ENCODE measurements around the gene TMEM135.
"Not testable (repeated sequence)": the region's sequence is repeated elsewhere in the genome, so short reads cannot be mapped to it uniquely, and the experiment has no call there.

Gene TMEM135

GRCh38 chr11:87020764-87021365 lies 16.9 kb upstream of the TMEM135 start:
- no peak for DNase-seq (ENCODE audit: low spot score)
- TF ChIP-seq CTCF (IDR thresholded peaks at IDR 0.05; ENCODE audit: extremely low read depth, missing control alignments): no peak

- DNase-seq (ENCODE audit: low spot score): no peak
Measured at GRCh38 chr11:87022254-87022653, 15.5 kb upstream of the TMEM135 start.

GRCh38 chr11:87022738-87023137 lies 15.0 kb upstream of the TMEM135 start:
- TF ChIP-seq CTCF (IDR thresholded peaks at IDR 0.05; ENCODE audit: extremely low read depth, missing control alignments): no peak
- no peak for DNase-seq (ENCODE audit: low spot score)

More at GRCh38 chr11:87022254-87022653, 15.5 kb upstream of the TMEM135 start:
- TF ChIP-seq CTCF (IDR thresholded peaks at IDR 0.05; ENCODE audit: extremely low read depth, missing control alignments): no peak

GRCh38 chr11:87026415-87026814 lies 11.3 kb upstream of the TMEM135 start:
- not testable (repeated sequence) for DNase-seq (ENCODE audit: low spot score)

- no peak for DNase-seq (ENCODE audit: low spot score)
- TF ChIP-seq CTCF (IDR thresholded peaks at IDR 0.05; ENCODE audit: extremely low read depth, missing control alignments): no peak
Measured at GRCh38 chr11:87030458-87031054, 7.2 kb upstream of the TMEM135 start.

- no peak for DNase-seq (ENCODE audit: low spot score)
- no peak for TF ChIP-seq CTCF (IDR thresholded peaks at IDR 0.05; ENCODE audit: extremely low read depth, missing control alignments)
Measured at GRCh38 chr11:87031433-87032170, 6.1 kb upstream of the TMEM135 start.

GRCh38 chr11:87033561-87033960 lies 4.2 kb upstream of the TMEM135 start:
- DNase-seq (ENCODE audit: low spot score): no peak
- no peak for TF ChIP-seq CTCF (IDR thresholded peaks at IDR 0.05; ENCODE audit: extremely low read depth, missing control alignments)
